ENCODE measurements around the gene KPNA6. TPM values are rescaled to one million over a fixed set of nuclear protein-coding genes. Genes with fewer than 3 reads are reported as not detected.

KPNA6 gene
- total and polyA plus RNA-seq, 9 of the 15 experiments (the other 6 are each of a cell fraction or from before 2014, with no cell fraction given): 20.1 to 54.6 (median 32.2) TPM

DNA sequence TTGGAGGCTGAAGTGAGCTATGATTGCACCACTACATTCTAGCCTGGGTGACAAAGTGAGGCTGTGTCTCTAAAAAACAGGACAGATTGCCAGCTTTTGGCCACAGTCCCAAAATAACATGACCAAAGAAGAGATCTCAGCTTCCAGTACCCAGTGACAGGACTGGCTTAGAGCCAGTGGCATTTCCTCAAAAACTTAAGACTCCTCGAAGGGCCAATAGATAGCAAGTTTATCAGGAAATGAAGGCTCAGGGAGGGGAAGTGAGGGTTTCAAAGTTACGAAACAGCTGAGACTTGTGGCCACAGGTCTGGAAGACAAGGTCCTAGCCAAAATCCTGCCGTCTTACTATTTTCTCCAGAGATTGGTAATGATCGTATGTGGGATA, 41.4 kb upstream of the KPNA6 start (continued):
- TF ChIP-seq, protein P1, sequence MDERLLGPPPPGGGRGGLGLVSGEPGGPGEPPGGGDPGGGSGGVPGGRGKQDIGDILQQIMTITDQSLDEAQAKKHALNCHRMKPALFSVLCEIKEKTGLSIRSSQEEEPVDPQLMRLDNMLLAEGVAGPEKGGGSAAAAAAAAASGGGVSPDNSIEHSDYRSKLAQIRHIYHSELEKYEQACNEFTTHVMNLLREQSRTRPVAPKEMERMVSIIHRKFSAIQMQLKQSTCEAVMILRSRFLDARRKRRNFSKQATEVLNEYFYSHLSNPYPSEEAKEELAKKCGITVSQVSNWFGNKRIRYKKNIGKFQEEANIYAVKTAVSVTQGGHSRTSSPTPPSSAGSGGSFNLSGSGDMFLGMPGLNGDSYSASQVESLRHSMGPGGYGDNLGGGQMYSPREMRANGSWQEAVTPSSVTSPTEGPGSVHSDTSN (CRISPR knock-in tag; IDR thresholded peaks at IDR 0.05; ENCODE audit: low read depth): no peak
- TF ChIP-seq, protein P1 (tag; conservative IDR thresholded peaks at IDR 0.05; ENCODE audit: low read depth): 0 out of 2 replicates have a peak, but pooled peaks have one; percentile 33
- no peak for TF ChIP-seq ZBTB7A (IDR thresholded peaks at IDR 0.05; ENCODE audit: borderline replicate concordance, control insufficient read depth, low read depth, low read length)
- peak; percentile 65 to 87; a peak in 3 of 4 replicates for TF ChIP-seq ETV6 (IDR thresholded peaks at IDR 0.05; ENCODE audit: borderline replicate concordance in 1 of 2, low read depth in 2 of 2, low read length in 1 of 2)
- no peak for TF ChIP-seq ETV6 (CRISPR knock-in tag; IDR thresholded peaks at IDR 0.05; ENCODE audit: borderline replicate concordance)
- TF ChIP-seq CEBPG (CRISPR knock-in tag; IDR thresholded peaks at IDR 0.05): peak; percentile 52; the same call in 1 of the 2 replicates
- TF ChIP-seq CEBPG (tag; conservative IDR thresholded peaks at IDR 0.05 in 1 of 2, IDR thresholded peaks at IDR 0.05 in 1 of 2): peak; percentile 40 to 76; a peak in 2 of 4 replicates
- TF ChIP-seq EHMT2 (IDR thresholded peaks at IDR 0.05): no peak
- peak; percentile 61 for TF ChIP-seq MEIS2 (IDR thresholded peaks at IDR 0.05; ENCODE audit: partially characterized antibody)
- TF ChIP-seq ZNF717 (CRISPR knock-in tag; IDR thresholded peaks at IDR 0.05): no peak
- TF ChIP-seq, protein P2, sequence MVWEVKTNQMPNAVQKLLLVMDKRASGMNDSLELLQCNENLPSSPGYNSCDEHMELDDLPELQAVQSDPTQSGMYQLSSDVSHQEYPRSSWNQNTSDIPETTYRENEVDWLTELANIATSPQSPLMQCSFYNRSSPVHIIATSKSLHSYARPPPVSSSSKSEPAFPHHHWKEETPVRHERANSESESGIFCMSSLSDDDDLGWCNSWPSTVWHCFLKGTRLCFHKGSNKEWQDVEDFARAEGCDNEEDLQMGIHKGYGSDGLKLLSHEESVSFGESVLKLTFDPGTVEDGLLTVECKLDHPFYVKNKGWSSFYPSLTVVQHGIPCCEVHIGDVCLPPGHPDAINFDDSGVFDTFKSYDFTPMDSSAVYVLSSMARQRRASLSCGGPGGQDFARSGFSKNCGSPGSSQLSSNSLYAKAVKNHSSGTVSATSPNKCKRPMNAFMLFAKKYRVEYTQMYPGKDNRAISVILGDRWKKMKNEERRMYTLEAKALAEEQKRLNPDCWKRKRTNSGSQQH (CRISPR knock-in tag; IDR thresholded peaks at IDR 0.05): no peak
- no peak for TF ChIP-seq BHLHE40 (IDR thresholded peaks at IDR 0.05; ENCODE audit: low read length)
- TF ChIP-seq, protein P3, sequence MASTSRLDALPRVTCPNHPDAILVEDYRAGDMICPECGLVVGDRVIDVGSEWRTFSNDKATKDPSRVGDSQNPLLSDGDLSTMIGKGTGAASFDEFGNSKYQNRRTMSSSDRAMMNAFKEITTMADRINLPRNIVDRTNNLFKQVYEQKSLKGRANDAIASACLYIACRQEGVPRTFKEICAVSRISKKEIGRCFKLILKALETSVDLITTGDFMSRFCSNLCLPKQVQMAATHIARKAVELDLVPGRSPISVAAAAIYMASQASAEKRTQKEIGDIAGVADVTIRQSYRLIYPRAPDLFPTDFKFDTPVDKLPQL (IDR thresholded peaks at IDR 0.05; ENCODE audit: extremely low read depth, insufficient read length): no peak
- peak; percentile 41 for TF ChIP-seq CCNT2 (IDR thresholded peaks at IDR 0.05; ENCODE audit: borderline replicate concordance, extremely low read depth, insufficient read length, low read depth, low read length)
- no peak for TF ChIP-seq STAT5A (IDR thresholded peaks at IDR 0.05; ENCODE audit: borderline replicate concordance, low read length)
- no peak for TF ChIP-seq ZNF239 (CRISPR knock-in tag; IDR thresholded peaks at IDR 0.05)
- TF ChIP-seq RBM14 (IDR thresholded peaks at IDR 0.05; ENCODE audit: borderline replicate concordance, insufficient read depth, low read depth, low read length): no peak
- TF ChIP-seq HSF4 (CRISPR knock-in tag; IDR thresholded peaks at IDR 0.05; ENCODE audit: borderline replicate concordance): no peak
- no peak for TF ChIP-seq ZNF507 (tag; conservative IDR thresholded peaks at IDR 0.05)
- TF ChIP-seq, protein P4, sequence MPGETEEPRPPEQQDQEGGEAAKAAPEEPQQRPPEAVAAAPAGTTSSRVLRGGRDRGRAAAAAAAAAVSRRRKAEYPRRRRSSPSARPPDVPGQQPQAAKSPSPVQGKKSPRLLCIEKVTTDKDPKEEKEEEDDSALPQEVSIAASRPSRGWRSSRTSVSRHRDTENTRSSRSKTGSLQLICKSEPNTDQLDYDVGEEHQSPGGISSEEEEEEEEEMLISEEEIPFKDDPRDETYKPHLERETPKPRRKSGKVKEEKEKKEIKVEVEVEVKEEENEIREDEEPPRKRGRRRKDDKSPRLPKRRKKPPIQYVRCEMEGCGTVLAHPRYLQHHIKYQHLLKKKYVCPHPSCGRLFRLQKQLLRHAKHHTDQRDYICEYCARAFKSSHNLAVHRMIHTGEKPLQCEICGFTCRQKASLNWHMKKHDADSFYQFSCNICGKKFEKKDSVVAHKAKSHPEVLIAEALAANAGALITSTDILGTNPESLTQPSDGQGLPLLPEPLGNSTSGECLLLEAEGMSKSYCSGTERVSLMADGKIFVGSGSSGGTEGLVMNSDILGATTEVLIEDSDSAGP (CRISPR knock-in tag; IDR thresholded peaks at IDR 0.05): no peak
- no peak for TF ChIP-seq SREBF1 (IDR thresholded peaks at IDR 0.05; ENCODE audit: borderline replicate concordance, low read depth, low read length)
- TF ChIP-seq KAT2B (IDR thresholded peaks at IDR 0.05; ENCODE audit: low read depth, low read length): no peak
- no peak for TF ChIP-seq MXI1 (IDR thresholded peaks at IDR 0.05; ENCODE audit: low read depth, low read length)
